Activated T-helper 2 cell treated with anti-CD3 and anti-CD28 coated beads, Interferon-gamma antibody, Interleukin-2, Interleukin-4, amounts not matched to agents 10 μg/mL and 5 μg/mL and 100 μg/mL, durations not matched to agents 14 hours and 24 hours and 36 hours (primary cell): ENCODE results near the gene CADPS2. TPM values are rescaled to one million over a fixed set of nuclear protein-coding genes. Genes with fewer than 3 reads are reported as not detected.
A peak's percentile ranks its signal among the peaks of the same experiment; 100 is the strongest.

Source experiments
- DNase-seq: peaks from one replicate; pipeline ENCODE4 v3.0.0; 2021; ENCODE audit warnings: low spot score
- H3K27ac Mint-ChIP-seq: one replicate; pipeline ENCODE4 v1.8.0; 2021; ENCODE audit warnings: mixed read lengths
- H3K27me3 Mint-ChIP-seq: one replicate; pipeline ENCODE4 v1.8.0; 2021; ENCODE audit warnings: low read depth, mixed read lengths
- H3K36me3 Mint-ChIP-seq: one replicate; pipeline ENCODE4 v1.8.0; 2021; ENCODE audit warnings: low read depth, mixed read lengths
- H3K4me1 Mint-ChIP-seq: one replicate; pipeline ENCODE4 v1.8.0; 2021; ENCODE audit warnings: low read depth, mixed read lengths
- H3K4me3 Mint-ChIP-seq: one replicate; pipeline ENCODE4 v1.8.0; 2021; ENCODE audit warnings: low read depth, mild to moderate bottlenecking, moderate library complexity, mixed read lengths
- H3K9me3 Mint-ChIP-seq: one replicate; pipeline ENCODE4 v1.8.0; 2021; ENCODE audit warnings: mixed read lengths
- intact Hi-C: fragments of 100-400 bp; cut with micrococcal nuclease; formaldehyde crosslinking; loops from one replicate; pipeline ENCODE4 v1.15.1; 2023
- total RNA-seq: library from RNA; stranded (reverse); gene quantifications from 2 replicates; pipeline ENCODE4 v1.2.3, GENCODE V29; 2022

The CADPS2 gene
- total RNA-seq, 1 donor from 2014 or later, result not detected

DNA sequence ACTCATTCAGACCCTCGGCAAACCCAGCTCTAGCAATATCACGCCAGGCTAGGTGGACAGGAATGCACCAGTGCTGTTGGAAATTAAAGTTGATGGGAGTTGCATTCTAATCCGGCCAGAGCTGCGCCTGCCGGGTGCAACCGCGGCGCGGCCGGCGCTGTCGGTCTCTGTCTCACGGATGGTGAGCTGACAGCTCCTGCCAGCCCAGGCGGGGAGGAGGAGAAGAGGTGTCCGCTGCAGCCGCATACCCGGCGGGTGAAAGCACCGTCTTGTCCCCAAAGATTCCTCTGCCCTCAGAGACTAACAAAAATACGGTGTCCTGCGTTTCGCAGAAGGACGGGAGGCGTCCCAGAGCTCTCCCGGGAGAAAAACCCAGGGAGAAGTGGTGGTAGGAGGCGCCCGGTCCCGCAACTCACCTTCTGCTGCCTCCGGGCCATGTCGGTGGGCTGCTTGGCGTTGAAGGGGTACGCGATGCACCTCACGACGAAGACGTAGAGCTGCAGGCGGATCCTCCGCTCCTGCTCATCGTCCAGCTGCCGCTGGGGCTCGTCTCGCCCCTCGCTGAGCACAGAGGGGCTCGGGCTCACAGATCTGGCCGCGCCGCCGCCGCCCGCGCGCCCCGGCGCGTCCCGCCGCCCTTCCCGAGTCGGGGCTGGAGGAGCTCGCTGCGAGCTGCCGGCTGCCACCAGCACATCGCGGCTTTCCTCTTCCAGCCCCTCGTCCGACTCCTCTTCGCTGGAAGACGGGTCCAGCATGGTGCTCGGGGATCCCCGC, 490 bp downstream of the CADPS2 start:
- Mint-ChIP-seq H3K27ac (no peak overlapping the region), H3K9me3 (no peaks in the 10 kb centered on the region), H3K4me1 (peaks cover 9% of the 10 kb centered on the region), H3K27me3 (peaks cover 50% of the 10 kb centered on the region), H3K4me3 (peak overlapping the region; percentile 55), H3K36me3 (no peaks in the 10 kb centered on the region)
- intact Hi-C loops, result loop anchor here (5.0 kb wide), 1 partner anchor 583 kb away; the partner anchor contains the start of gene FEZF1
- DNase-seq, result no peak

- peaks cover 9% of the 10 kb centered on the region for H3K4me1 Mint-ChIP-seq
- H3K4me3 Mint-ChIP-seq, result no peak overlapping the region
- no peak for DNase-seq
- H3K27ac Mint-ChIP-seq, result no peak overlapping the region
- H3K27me3 Mint-ChIP-seq, result peaks cover 47% of the 10 kb centered on the region
- H3K9me3 Mint-ChIP-seq, result no peaks in the 10 kb centered on the region
- H3K36me3 Mint-ChIP-seq, result no peaks in the 10 kb centered on the region
- intact Hi-C loops, result no loop called here
Measured at GRCh38 chr7:122884186-122884585, 2.1 kb downstream of the CADPS2 start.

GRCh38 chr7:122883049-122883680, 3.1 kb downstream of the CADPS2 start:
- no peaks in the 10 kb centered on the region for H3K36me3 Mint-ChIP-seq
- DNase-seq, result no peak
- intact Hi-C loops, result no loop called here
- H3K27me3 Mint-ChIP-seq, result peaks cover 41% of the 10 kb centered on the region
- H3K4me1 Mint-ChIP-seq, result peaks cover 9% of the 10 kb centered on the region
- H3K4me3 Mint-ChIP-seq, result no peak overlapping the region
- H3K27ac Mint-ChIP-seq, result no peak overlapping the region
- H3K9me3 Mint-ChIP-seq, result no peaks in the 10 kb centered on the region

GRCh38 chr7:122881324-122881723, 4.9 kb downstream of the CADPS2 start:
- H3K4me3 Mint-ChIP-seq, result no peak overlapping the region
- DNase-seq, result no peak
- intact Hi-C loops, result no loop called here

GRCh38 chr7:122869260-122869659, 17.0 kb downstream of the CADPS2 start:
- Mint-ChIP-seq H3K27ac (no peak overlapping the region), H3K27me3 (no peaks in the 10 kb centered on the region), H3K9me3 (peaks cover 14% of the 10 kb centered on the region), H3K36me3 (no peaks in the 10 kb centered on the region), H3K4me3 (no peak overlapping the region), H3K4me1 (no peaks in the 10 kb centered on the region)
- intact Hi-C loops, result no loop called here
- no peak for DNase-seq

More at GRCh38 chr7:122881324-122881723, 4.9 kb downstream of the CADPS2 start:
- no peaks in the 10 kb centered on the region for H3K36me3 Mint-ChIP-seq
- H3K9me3 Mint-ChIP-seq, result no peaks in the 10 kb centered on the region
- peaks cover 26% of the 10 kb centered on the region for H3K27me3 Mint-ChIP-seq
- H3K27ac Mint-ChIP-seq, result no peak overlapping the region
- peaks cover 1% of the 10 kb centered on the region for H3K4me1 Mint-ChIP-seq

DNA sequence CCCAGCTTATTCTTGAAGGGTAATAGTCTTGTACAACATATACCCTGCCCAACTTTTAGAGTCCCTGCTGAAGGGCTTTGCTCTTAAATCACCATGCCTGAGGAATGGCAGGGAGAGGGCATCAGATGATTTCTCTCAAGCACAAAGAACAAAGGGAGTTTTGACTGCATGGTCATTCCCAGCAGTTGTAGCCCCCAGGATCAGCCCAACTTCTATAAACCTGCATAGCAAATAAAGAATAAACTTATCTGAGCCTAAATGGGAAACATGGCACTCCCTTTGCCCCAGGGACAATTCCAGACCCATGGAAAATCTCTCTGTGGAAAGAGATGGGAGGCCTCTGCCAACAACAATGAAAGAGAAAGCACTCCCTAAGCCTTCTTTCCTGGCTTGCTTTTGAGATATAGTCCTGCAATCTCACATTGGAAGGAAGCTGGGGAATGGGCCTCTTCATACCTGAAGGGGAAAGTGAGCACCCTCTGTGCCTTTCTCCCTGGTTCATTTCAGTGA, 18.7 kb downstream of the CADPS2 start:
- Mint-ChIP-seq H3K9me3 (peaks cover 14% of the 10 kb centered on the region), H3K27me3 (no peaks in the 10 kb centered on the region), H3K36me3 (no peaks in the 10 kb centered on the region), H3K27ac (no peak overlapping the region), H3K4me1 (no peaks in the 10 kb centered on the region), H3K4me3 (no peak overlapping the region)
- intact Hi-C loops, result no loop called here
- DNase-seq, result no peak

- no peaks in the 10 kb centered on the region for H3K4me1 Mint-ChIP-seq
- no peaks in the 10 kb centered on the region for H3K36me3 Mint-ChIP-seq
Measured at GRCh38 chr7:122864838-122865237, 21.4 kb downstream of the CADPS2 start.

DNA sequence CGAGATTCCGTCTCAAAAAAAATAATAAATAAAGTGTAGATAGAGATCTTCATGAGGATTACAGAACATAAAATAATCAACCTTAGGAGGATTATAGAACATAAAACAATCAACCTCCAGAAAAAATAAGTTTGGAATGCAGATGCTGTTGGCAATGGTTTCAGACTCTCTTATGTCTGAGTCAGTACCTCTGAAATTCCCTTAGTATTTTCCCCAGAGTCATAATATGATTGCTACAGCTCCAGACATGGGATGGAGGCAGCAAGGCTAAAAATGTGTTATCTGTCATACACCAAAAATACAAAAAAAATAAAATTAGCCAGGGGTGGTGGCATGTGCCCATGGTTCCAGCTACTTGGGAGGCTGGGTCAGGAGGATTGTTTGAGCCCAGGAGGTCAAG, 22.2 kb downstream of the CADPS2 start:
- Mint-ChIP-seq H3K9me3 (peaks cover 8% of the 10 kb centered on the region), H3K4me1 (no peaks in the 10 kb centered on the region), H3K27ac (no peak overlapping the region), H3K27me3 (no peaks in the 10 kb centered on the region), H3K36me3 (no peaks in the 10 kb centered on the region), H3K4me3 (no peak overlapping the region)
- intact Hi-C loops, result no loop called here
- no peak for DNase-seq

More at GRCh38 chr7:122864838-122865237, 21.4 kb downstream of the CADPS2 start:
- H3K27ac Mint-ChIP-seq, result no peak overlapping the region
- H3K4me3 Mint-ChIP-seq, result no peak overlapping the region
- intact Hi-C loops, result no loop called here
- DNase-seq, result no peak
- peaks cover 14% of the 10 kb centered on the region for H3K9me3 Mint-ChIP-seq
- H3K27me3 Mint-ChIP-seq, result no peaks in the 10 kb centered on the region

DNA sequence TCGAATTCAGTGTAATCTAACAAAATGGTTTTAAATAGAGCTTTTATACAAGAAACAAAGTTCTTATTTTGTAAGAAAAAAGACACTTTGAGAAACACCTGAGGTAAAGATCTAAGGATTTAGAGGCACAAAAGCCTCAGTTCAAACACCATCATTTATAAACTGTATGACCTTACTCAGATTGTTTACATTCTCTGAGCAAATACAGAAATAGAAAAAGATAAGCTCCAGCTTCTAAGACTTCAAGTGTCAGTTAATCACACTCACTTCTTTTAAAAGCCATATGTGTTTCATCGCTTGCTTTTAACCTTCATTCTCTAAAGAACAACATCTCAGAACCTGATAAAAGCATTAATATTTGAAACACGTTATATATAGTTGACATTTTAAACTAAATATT, 27.9 kb downstream of the CADPS2 start:
- no peaks in the 10 kb centered on the region for H3K9me3 Mint-ChIP-seq
- H3K27ac Mint-ChIP-seq, result no peak overlapping the region
- no peak for DNase-seq
- no peaks in the 10 kb centered on the region for H3K27me3 Mint-ChIP-seq
- no peaks in the 10 kb centered on the region for H3K36me3 Mint-ChIP-seq
- intact Hi-C loops, result no loop called here
- no peaks in the 10 kb centered on the region for H3K4me1 Mint-ChIP-seq
- H3K4me3 Mint-ChIP-seq, result no peak overlapping the region

GRCh38 chr7:122850528-122850927, 35.7 kb downstream of the CADPS2 start:
- intact Hi-C loops, result no loop called here
- no peak for DNase-seq
- no peak overlapping the region for H3K4me3 Mint-ChIP-seq
- peaks cover 4% of the 10 kb centered on the region for H3K9me3 Mint-ChIP-seq
- H3K36me3 Mint-ChIP-seq, result no peaks in the 10 kb centered on the region
- H3K4me1 Mint-ChIP-seq, result no peaks in the 10 kb centered on the region
- H3K27ac Mint-ChIP-seq, result no peak overlapping the region
- no peaks in the 10 kb centered on the region for H3K27me3 Mint-ChIP-seq

DNA sequence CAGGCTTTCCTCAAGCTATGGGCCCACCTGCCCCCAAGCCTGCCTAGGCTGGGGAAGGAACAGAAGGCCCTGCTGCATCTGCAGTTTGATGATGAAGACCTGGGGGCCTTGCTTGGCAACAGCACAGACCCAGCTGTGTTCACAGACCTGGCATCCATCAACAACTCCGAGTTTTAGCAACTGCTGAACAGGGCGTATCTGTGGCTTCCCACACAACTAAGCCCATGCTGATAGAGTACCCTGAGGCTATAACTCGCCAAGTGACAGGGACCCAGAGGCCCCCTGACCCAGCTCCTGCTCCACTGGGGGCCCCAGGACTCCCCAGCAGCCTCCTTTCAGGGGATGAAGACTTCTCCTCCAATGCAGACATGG, 36.3 kb downstream of the CADPS2 start:
- intact Hi-C loops, result no loop called here
- Mint-ChIP-seq H3K27ac (no peak overlapping the region), H3K9me3 (peaks cover 4% of the 10 kb centered on the region), H3K36me3 (no peaks in the 10 kb centered on the region), H3K4me1 (no peaks in the 10 kb centered on the region), H3K27me3 (no peaks in the 10 kb centered on the region), H3K4me3 (no peak overlapping the region)
- no peak for DNase-seq

GRCh38 chr7:122849322-122849956, 36.8 kb downstream of the CADPS2 start:
- DNase-seq, result no peak
- intact Hi-C loops, result no loop called here
- H3K4me3 Mint-ChIP-seq, result no peak overlapping the region
- no peaks in the 10 kb centered on the region for H3K4me1 Mint-ChIP-seq
- no peaks in the 10 kb centered on the region for H3K27me3 Mint-ChIP-seq
- H3K9me3 Mint-ChIP-seq, result peaks cover 4% of the 10 kb centered on the region
- H3K36me3 Mint-ChIP-seq, result no peaks in the 10 kb centered on the region
- no peak overlapping the region for H3K27ac Mint-ChIP-seq
